ENCODE measurements around the gene MSX2.
"Not testable (repeated sequence)": the region's sequence is repeated elsewhere in the genome, so short reads cannot be mapped to it uniquely, and the experiment has no call there.

Gene MSX2

DNA sequence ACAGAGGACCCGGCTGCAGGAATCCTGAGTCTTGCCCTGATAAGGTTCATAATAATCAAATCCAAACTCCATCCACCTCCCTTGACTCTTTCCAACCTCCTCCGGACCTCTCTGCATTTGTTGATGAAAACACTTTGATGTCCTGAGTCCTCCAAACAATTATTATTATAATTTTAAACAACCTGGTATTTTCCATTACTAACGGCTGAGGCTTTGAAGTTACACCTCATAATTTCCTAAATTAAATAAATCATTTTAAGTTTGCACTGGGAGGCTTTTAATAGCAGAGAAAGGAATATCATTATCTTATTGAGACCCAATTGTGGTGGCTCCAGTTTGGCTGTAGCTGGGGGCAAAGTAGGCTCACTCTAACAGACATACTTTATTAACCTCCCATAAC lies 9.5 kb downstream of the MSX2 start:
- DNase-seq (ENCODE audit: low spot score) = no peak

DNA sequence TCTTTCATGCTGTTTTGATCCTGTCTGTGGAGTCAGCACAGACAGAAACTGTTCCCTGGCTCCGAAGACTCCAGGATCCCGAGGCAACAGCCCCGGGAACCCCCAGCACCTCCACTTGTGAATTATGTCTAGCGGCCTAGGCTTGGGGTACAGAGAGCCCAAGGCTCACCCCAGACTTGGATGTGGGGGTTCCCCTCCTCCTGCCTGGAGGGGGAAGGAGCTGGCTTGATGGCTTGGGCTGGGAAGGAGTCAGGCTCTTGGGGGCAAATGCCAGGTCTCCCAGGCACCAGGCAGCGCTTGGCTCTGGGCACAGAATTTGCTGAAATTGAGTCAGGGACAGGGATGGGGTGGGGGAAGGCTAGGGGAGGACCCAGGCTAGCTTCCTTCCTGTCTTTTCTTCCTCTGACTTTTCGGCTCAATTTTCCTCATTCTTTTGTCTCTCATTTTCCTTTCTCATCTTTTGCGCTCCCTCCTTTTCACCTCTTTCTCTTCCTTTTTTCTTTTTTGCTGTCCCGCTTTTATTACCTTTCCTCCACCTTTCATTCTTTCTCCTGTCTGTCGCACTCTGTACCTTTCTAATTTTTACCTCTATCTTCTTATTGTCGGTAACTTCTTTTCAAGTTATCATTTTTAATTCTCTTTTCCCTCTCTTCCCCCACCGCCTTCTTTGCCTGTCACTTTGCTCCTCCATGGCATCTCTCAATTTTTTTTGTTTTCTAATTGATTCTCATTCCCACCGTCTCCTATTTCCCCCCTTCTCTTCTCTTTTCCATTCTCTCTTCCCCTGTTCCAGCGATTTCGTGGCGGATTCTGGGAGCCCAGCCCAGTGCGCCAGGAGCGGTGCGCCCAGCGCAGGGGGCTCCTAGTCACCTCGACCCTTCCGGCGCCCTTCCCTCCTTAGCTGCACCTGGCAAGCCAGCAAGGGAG lies 10.5 kb downstream of the MSX2 start:
- DNase-seq (ENCODE audit: low spot score) = no peak

DNA sequence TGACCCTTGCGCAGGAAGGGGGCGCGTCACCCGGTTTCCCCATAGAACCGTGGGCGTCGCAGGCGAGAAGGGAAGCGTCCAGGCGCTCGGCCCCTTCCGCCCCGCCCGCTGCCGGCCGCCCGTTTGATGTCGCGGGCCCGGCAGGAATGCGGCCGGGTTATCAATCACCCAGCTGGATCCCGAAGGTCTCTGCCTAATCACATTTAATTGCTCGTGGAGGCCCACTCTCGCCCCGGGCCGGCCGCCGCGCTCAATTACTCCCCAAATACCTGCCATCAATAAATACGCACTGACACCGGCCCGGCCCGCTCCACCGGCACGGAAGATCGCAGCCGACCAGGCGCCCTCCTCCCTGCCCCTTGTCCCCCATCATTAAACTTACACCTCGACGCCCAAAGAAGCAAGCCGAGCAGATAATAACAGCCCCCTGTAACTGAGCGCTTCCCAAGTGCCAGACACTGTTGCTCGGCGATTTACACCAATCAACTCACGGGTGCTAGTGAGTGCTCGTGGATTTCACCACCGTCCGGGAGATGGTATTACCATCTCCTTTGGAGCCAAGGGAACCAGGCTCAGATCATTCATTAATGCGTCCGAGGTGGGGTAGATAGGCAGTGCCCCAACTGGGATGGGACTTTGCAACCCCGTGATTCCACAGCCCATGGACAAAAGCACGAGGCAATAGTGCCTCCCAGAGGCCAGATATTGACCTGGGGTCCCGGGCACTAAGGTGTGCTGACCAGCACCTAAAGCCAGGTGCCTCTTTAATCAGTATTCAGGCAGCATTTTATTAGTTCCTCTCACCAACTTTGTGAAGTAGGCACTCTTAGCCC lies 11.3 kb downstream of the MSX2 start:
- DNase-seq (ENCODE audit: low spot score) = peak; percentile 75

DNA sequence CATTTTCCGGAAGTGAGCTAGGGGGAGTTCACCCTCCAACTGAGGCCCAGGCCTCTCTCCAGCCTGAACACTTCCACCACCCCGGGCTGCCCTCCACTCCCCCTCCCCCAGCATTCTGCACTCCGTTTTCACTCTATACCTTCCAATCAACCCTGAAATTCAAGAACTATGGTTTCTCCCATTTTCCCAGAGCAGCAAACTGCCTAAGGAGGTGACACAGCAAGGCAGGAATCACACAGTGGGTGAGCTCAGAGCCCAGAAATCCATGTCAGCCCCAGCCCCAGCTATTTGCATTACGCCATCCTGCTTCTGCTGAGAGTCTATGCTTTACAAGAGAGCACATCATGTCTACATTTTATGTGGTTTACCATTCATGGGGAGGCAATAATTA lies 11.9 kb downstream of the MSX2 start:
- DNase-seq (ENCODE audit: low spot score) = no peak

DNA sequence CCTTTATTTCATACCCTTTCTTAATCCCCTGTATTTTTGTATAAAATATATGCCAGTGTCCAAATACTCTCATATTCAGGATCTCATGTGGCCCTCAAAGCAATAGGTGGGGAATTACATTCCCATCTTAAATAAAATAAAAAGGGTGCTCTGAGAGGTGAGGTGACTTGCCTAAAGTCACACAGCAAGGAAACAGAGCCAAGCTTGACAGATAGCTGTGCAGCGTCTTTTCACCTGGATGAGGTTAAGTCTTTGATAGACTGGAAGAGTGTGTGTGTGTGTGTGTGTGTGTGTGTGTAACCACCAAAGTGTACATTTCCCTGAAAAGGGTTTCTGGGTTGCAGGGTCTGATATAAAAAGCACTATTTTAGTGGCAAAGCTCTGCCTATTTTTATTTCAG lies 12.4 kb downstream of the MSX2 start:
- no peak for DNase-seq (ENCODE audit: low spot score)

DNA sequence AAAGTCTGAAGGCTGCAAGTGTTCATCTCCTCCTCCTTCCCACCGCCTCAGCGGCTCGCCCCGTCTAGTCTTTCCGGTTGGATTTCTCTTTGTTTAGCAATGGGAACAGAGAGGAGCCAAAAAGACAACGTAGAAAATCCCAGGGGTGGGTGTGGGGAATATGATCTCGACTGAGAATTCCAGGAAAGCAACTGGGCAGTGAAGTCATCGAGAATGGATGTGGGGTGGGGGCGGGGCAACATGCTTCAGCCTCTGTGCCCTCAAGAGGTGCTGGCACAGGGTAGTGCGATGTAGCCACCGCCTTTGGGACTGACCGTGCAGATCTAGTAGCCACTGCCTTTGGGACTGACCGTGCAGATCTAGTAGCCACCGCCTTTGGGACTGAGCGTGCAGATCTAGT lies 12.9 kb downstream of the MSX2 start:
- no peak for DNase-seq (ENCODE audit: low spot score)

DNA sequence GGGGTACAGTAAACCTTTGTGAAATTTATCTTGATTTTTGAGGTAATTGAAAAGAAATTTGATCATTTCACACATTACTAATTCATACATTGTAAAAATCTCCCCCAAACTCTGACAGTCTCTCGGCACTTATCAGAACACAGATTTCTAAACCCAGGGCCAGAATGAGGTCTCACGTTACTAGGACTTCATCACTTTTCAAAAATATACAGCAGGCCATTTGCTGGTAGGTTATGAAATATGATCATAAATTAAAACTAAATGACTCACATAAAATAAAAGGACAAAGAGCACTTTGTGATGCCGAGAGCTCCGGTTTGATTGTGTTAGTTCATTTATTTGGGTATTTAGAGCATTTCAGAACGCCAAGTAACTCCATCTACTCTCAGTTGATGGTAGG lies 17.0 kb downstream of the MSX2 start:
- no peak for DNase-seq (ENCODE audit: low spot score)

DNA sequence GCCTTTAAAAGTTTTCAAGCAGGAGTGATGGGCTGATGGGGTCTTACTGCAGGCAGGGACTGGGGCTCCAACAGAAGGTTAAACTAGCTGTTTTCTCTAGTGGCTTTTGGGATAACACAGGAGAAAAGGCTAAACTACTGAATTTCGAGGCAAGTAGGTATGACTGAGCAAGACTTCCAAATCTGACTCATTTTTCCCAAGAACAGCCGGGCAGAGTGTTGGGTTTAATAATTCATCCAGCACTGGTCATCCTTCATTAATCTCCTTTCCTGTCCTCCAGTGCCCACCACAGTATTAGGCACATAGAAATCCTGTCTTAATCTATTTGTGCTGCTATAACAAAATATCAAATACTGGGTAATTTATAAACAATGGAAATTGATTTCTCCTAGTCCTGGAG lies 20.5 kb downstream of the MSX2 start:
- no peak for DNase-seq (ENCODE audit: low spot score)

DNA sequence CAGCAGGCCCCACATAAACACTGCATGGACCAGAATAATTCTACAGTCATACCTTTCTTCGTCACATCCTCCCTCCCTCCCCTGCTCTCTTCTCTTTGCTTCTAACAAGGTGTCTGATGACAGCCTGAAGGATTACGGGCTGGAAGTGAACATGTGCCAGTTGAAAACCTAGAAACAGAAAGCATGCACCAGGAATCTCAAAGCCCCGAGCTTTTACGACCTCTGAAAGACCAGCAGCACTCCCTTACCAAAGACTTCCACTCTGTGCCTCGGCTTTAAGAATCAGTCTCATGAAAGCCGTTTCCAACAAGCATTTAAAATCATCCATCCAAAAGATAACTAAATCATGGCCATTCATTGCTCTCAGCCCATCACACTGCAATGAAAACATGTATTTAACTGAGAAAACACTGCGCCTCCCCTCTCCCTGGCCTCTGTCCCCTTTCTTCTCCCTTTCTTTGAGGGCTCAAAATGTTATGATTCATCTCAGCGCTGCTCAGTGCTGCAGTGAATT lies 21.3 kb downstream of the MSX2 start:
- DNase-seq (ENCODE audit: low spot score) = no peak

DNA sequence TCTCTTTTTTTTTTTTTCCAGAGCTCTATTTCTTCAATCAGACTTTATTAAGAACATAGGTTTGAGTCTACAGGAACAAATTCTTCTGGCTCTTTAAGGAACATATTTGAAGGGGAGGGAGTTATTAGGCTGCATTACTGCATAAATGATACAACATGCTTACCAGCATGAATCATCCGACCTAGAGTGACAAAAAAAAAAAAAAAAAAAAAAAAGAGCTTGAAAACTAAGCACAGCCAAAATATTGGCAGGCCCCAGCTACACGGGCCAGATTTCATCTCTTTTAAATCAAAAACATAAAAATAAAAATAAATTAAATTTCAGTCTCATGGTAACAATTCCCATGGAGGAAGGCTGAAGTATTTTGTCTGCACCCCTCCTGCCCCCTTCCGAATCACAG lies 26.3 kb downstream of the MSX2 start:
- no peak for DNase-seq (ENCODE audit: low spot score)

DNA sequence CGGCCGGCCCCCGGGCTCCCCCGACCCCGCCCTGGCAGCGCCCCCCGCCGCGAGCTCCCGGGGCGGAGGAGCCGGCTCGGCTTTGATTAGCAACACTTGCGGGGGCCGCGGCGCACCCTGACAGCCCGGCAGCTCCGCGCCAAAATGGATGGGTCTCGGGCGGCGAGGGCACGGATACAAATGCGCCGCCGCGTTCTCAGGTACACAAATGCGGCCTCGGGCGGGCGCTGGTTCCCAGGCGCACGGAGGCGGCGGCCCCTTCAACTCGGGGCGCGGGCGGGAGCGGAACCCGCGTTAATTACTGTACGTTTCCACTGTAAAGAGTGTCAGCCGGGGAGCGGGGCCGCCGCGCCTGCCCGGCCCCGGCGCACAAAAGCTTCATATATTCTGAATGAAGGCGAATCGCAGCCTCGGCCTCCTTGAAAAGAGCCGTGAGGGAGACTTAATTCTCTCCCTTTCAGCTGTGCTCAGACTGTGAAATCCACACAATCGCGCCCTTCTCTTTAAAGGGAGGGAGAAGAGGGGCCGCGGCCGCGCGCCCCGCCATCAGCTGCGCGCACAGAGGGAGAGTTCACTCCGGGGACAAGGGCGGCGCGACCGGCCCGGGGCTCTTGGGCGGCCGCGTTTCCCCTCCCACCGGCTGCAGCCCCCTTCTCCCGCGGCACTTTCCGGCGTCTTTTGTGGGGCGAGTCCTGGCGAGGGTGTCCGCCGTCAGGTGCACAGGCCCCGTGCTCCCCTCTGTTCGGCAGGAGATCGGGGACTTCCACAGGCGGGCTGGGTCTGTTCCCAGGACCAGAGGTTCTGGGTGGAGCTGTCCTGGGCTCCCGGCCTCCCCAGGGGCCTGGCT lies 27.0 kb downstream of the MSX2 start:
- peak; percentile 49 for DNase-seq (ENCODE audit: low spot score)

DNA sequence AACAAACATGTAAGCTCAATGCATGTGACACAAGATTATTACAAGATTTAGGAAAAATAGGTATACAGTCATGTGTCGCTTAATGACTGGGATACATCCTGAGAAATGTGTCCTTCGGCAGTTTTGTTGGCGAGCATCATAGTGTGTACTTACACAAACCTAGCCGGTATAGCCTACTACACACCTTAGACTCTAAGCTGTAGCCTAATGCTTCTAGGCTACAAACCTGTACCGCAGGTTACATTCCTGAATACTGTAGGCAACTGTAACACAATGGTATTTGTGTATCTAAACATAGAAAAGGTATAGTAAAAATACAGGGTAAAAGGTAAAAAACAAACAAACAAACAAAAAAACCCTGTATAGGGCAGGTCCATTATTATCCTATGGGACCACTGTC lies 27.7 kb downstream of the MSX2 start:
- DNase-seq (ENCODE audit: low spot score) = no peak

DNA sequence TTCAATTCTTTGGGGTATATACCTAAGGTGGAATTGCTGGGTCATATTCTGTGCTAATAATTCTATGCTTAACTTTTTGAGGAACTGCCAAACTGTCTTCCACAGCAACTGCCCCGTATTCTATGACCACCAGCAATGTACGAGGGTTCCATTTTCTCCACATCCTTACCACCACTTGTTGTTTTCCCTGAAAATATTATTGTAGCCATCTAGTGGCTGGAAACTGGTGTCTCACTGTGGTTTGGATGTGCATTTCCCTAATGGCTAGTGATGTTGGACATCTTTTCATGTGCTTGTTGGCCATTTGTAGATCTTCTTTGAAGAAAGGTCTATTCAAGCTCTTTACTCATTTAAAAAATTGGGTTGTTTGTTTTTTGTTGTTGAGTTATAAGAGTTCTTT lies 30.7 kb downstream of the MSX2 start:
- no peak for DNase-seq (ENCODE audit: low spot score)

DNA sequence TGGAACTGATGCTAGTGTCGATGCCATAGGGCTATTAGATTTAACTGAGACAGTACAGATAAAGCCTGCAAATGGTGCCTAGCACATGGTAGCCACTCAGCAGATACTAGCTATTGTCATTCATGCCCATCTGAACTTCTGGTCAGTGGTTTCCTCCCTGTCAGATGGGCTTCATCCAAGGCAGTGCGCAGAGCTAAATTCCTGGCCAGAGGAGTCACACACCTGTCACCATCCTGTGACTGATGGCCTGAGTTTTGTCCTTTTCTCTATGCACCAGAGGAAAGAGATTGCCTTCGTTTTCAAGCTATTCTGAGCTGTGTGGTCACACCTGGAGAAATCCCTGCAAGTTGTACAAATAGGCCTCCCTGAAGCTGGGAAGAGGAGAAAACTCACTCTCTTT lies 34.7 kb downstream of the MSX2 start:
- DNase-seq (ENCODE audit: low spot score) = no peak

DNA sequence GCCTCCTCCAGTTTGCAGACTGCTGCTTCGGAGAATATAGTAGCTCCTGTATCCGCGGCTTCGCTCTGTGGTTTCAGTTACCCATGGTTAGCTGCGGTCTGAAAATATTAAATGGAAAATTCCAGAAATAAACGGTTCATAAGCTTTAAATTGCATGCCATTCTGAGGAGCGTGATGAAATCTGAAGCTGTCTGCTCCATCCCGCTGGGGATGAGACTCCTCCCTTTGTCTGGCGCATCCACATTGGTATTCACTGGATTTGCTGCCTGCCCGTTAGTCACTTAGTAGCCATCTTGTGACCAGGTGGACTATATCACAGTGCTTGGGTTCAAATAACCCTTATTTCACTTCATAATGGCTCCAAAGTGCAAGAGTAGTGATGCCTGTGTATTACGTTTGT lies 36.3 kb downstream of the MSX2 start:
- DNase-seq (ENCODE audit: low spot score) = no peak

DNA sequence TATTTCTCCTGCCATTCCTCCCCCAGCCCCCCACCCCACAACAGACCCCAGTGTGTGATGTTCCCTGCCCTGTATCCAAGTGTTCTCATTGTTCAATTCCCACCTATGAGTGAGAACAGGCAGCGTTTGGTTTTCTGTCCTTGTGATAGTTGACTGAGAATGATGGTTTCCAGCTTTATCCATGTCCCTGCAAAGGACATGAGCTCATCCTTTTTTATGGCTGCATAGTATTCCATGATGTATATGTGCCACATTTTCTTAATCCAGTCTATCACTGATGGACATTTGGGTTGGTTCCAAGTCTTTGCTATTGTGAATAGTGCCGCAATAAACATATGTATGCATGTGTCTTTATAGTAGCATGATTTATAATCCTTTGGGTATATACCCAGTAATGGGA lies 37.0 kb downstream of the MSX2 start:
- DNase-seq (ENCODE audit: low spot score) = not testable (repeated sequence)

DNA sequence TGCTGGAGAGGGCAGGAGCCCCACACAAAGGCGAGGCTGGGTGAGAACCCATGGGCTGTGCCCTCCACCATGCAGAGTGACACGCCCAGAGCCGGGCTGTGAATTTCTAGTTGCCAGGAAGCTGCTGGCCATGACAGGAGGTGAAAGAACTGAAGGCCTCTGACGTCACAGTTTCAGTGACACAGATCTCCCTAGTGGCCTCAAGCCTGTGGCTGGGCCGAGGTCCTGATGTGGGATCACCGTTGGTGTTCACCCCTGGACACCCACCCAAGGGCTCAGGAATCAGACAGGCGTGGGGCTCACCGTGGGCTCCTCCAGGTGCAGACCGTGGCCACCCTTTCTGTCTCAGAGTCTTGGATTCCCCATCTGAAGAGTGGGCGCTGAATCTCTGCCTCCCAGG lies 39.9 kb downstream of the MSX2 start:
- DNase-seq (ENCODE audit: low spot score) = no peak

DNA sequence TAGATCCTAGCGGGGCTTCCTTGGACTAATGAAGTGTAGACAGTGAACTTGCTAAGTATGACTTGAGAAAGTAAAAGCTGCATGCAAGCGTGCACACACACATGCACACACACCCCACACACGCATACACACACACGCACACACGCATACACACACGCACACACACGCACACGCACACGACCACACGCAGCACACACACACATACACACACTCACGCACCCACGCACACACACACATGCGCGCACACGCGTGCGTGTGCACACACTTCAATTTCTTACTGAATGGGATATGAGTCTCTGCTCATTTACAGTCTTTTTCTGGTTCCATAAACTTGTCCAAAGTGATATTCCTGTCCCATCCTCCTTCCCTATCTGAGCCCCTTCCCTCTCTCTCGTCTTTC lies 41.2 kb downstream of the MSX2 start:
- DNase-seq (ENCODE audit: low spot score) = no peak

DNA sequence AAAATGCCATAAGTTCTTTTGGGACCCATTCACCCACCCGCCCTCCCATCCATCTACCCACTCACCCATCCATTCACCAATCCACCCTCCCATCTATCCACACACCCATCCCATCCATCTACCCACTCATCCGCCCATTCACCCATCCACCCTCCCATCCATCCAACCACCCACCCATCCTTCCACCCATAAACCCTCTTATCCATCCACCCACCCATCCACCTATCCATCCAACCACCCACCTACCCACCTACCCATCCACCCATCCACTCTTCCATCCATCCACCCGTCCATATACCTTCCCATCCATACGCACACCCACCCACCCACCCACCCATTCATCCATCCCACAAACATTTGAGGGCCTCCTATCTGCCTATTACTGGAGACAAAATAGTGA lies 43.3 kb downstream of the MSX2 start:
- no peak for DNase-seq (ENCODE audit: low spot score)

DNA sequence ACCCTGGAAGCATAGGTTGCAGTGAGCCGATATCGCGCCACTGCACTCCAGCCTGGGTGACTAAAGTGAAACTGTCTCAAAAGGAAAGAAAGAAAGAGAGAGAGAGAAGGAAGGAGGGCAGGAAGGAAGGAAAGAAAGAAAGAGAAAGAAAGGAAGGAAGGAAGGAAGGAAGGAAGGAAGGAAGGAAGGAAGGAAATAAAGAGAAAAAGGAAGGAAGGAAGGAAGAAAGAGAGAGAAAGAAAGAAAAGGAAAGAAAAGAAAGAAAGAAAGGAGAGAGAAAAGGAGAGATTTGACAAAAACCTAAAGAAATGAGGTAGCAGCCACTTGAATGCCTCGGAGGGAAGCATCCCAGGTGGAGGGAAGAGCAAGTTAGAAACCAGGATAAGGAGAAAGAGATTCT lies 44.6 kb downstream of the MSX2 start:
- no peak for DNase-seq (ENCODE audit: low spot score)

DNA sequence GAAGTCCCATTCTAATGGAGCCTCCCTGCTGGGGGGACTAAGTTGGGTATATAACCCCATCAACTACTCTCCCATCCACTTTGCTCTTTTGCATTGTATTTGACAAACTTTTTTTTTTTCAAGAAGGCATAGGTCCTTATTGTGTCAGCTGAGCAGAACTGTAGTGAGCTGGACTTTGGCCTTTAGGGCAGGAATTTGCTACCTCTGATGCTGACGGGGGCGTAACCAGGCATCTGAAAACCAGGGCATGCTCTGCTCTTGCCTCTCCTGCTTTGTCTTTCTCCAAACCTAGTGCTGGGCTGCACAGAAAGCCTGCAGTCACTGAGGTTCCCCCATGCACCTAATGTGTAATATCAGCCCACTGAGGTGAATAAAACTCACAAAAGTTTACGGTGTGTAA lies 49.0 kb downstream of the MSX2 start:
- no peak for DNase-seq (ENCODE audit: low spot score)

DNA sequence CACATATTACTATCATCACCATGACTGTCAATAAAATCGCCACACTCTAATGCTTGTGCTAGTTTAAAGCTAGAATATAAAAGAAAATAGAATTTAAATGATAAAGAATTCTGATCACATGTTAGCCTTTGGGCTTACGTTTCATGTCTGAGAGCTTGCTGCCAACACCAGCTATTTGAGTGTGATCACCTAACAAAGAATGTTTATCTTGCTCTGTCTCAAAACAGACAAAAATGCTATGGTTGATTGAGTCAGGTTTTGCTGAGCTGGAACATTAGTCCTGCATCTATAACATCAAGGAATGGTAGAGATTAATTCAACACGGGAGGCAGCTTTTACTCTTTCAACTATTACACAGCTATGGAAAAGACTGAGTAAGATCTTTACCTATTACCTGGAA lies 50.7 kb downstream of the MSX2 start:
- no peak for DNase-seq (ENCODE audit: low spot score)

Data from D341Med (cell line).